Uterus (tissue), 2 donors: ENCODE measurements around the gene DEAF1.

Experiments used
- CTCF ChIP-seq, 4 experiments: fragments of 200-600 bp in 2 of 4; fragments of 450-650 bp in 2 of 4; sonication (generic) in 2 of 4; IDR thresholded peaks; one replicate each; pipeline ENCODE4 v1.5.1; 2016 to 2019; ENCODE audit warnings: antibody characterized with exemption in 4 of 4, mild to moderate bottlenecking in 2 of 4, moderate library complexity in 1 of 4
- POLR2A ChIP-seq, 2 donors: fragments of 450-650 bp; IDR thresholded peaks; one replicate each; pipeline ENCODE4 v1.6.1; 2016; ENCODE audit warnings: antibody characterized with exemption in 2 of 2, mild to moderate bottlenecking in 1 of 2, moderate library complexity in 1 of 2

- TF ChIP-seq CTCF (IDR thresholded peaks at IDR 0.05) (no peak), POLR2A (IDR thresholded peaks at IDR 0.05) (no peak)
These were observed 29.2 kb downstream of the DEAF1 start for GRCh38 chr11:665704-666281.
